GM21390 (cell line): ENCODE results near the gene RBM26.
A peak's percentile ranks its signal among the peaks of the same experiment; 100 is the strongest.
"Not testable (repeated sequence)": the region's sequence is repeated elsewhere in the genome, so short reads cannot be mapped to it uniquely, and the experiment has no call there.

Experiments used
- ATAC-seq: cut with Tn5 transposase; IDR thresholded peaks from one replicate; pipeline ENCODE4 v1.9.1; 2021; ENCODE audit not compliant: unreplicated experiment

The RBM26 gene

GRCh38 chr13:79386125-79386826, 19.8 kb downstream of the RBM26 start:
- ATAC-seq = peak; percentile 3

DNA sequence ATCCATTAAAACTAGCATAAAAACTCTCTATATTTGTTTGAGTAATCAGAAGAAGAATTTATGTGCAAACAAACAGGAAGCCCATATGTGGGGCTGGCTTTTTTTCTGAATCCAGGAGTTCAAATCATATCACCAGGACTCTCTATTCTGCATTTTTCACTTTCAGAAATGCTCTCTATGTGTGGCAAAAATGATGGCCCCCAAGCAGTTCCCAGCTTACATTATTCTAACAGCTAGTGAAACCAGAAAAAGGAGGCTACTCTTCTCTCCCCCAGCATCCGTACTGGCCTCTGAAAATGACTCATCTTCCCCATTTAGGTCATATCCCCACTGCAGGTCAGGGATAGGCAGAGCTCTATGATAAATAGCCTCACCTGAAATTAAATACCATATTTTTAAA, 20.4 kb downstream of the RBM26 start:
- ATAC-seq = peak; percentile 92

DNA sequence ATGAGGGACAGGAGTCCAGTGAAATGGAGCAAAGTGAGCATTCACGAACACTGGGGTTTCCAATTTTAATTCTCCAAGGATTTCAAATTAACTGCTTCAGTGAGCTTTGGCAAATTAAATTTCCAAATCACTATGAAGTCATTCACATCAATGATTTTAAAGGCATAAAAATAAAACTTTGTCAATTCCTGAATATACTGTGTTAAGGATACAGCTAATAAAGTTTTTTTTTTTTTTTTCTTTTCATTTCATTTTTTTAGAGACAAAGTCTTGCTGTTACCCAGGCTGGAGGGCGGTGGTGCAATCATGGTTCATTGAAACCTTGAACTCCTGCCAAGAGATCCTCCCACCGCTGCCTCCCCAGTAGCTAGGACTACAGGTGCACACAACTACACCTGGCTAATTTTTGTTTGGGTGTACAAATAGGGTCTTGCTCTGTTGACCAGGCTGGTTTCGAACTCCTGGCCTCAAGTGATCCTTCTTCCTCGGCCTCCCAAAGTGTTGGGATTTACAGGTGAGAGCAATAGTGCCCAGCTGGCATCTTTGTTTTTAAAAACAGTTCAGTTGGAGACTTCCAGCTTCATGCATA, 21.9 kb downstream of the RBM26 start:
- ATAC-seq = no peak

- ATAC-seq = peak; percentile 50
These were observed 23.3 kb downstream of the RBM26 start for GRCh38 chr13:79382545-79383275.

GRCh38 chr13:79380997-79381396, 25.1 kb downstream of the RBM26 start:
- ATAC-seq = no peak

- ATAC-seq = no peak
These were observed 26.8 kb downstream of the RBM26 start for GRCh38 chr13:79379274-79379673.

DNA sequence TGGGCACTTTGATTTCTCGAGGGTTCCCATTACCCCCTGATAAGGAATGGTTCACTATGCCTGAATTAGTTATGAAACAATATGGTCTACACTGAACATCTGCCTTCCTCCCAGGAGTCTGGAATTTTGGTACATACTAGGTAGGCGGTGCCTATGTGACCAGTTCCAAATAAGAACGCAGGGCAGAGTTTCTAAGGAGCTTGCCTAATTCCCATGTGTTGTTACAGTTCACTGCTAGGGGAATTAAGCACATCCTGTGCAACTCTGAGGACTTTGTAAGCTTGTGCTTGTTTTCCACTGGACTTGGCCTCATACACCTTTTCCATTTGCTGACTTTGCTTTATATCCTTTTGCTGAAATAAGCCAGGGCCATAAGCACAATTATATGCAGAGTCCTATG, 29.2 kb downstream of the RBM26 start:
- ATAC-seq = no peak

GRCh38 chr13:79374578-79374977, 31.5 kb downstream of the RBM26 start:
- ATAC-seq = no peak

DNA sequence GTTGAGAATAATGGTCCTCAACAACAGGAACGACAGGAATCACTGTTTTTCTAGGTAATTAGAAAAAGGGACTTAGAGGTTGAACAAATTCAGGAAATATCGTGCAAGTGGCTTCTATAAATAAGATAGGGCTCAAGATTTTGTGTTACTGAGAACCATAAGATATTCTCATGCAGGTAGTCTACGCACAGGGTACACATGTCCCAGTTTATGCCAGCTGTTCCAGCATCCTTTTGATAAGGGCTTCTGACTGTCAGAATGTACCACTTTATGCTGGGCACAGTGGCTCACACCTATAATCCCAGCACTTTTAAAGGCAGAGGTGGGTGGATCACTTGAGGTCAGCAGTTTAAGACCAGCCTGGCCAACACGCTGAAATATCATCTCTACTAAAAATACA, 32.1 kb downstream of the RBM26 start:
- ATAC-seq = no peak

DNA sequence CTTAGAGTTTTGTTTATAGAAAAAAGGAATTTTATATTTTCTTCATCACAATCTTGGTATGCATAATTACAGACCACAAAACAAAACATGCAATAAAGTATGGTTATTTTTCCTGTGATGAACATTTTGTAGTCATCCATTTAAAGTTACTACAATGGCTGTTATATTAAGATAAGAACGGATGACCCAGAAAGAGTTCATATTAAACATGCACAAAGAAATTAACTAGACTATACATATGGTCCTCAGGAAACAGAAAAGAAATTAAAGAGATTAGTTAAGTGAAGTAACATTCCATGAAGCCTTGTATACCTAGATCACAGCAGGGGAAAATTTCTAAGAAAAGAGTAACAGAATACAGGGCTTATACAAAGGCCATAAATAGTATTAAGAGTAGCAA, 36.8 kb downstream of the RBM26 start:
- no peak for ATAC-seq

DNA sequence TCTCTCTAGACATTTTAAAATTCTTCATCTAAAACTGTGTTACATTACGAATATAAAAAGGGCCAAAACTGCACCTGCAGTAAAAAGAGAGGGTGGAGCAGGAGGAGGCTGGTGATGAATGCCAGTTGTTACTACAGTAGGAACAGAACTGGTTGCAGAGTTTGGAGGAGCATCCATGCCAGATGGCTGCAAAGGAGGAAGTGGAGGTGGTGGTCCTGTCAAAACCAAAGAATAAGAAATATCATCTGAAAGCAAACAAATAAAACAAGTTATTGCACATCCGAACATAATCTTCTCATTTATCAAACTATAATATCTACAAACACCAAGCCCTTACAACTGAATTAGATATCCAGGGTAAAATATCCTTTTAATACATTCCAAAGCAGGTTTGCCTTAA, 40.1 kb downstream of the RBM26 start:
- ATAC-seq = no peak

DNA sequence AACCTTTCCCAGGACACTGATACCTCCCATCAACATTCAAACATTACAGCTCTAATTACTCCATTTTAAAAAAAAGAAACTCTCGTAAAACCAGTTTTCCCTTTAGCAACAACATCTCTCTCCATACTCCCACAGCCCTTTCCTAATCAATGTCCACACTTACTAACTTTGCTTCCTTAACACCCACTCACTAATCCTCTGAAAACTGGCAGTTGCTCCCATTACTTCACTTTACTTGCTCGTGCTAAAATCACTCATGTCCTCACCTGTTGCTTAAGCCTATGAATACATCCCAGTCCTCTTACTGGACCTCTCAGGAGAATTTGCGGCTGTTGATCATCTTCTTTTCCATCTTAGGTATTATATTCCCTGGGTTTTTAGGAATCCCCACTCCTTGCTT, 44.8 kb downstream of the RBM26 start:
- ATAC-seq = no peak

DNA sequence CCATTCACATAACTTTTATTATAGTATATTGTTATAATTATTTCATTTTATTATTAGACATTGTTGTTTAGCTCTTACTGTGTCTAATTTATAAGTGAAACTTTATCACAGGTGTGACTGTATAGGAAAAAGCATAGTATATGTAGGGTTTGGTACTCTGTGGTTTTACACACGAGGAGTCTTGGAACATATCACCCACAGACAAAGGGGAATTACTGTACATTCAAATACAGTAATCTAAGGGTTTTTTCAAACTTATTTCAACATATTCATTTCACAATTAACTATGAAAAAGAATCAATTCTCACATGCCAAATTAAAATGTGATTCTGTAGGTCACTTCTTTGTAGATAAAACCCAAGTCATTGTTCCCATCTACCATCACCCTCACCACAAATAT, 46.0 kb downstream of the RBM26 start:
- ATAC-seq = no peak

DNA sequence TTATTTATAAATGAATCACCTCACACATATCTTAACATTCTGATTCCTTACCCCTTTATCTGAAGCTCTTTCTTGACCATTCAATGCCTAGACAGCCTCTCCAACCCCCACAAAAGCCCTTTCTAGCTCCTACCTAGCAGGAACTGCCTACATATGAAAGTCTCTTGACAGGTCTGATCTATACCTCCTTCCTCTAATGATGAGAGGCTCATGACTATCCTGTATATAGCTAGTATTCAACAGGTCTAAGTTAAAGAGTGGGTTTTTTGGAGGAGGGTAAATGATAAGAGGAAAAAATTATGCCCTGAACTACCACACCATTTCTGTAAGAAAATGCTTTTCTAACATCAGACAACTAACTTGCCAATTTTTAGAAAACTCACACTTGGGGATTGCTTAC, 47.0 kb downstream of the RBM26 start:
- ATAC-seq = no peak

GRCh38 chr13:79354285-79354684, 51.8 kb downstream of the RBM26 start:
- no peak for ATAC-seq

GRCh38 chr13:79353693-79354092, 52.4 kb downstream of the RBM26 start:
- no peak for ATAC-seq

- no peak for ATAC-seq
These were observed 53.9 kb downstream of the RBM26 start for GRCh38 chr13:79352107-79352506.

- not testable (repeated sequence) for ATAC-seq
These were observed 56.4 kb downstream of the RBM26 start for GRCh38 chr13:79349608-79350007.

- no peak for ATAC-seq
These were observed 57.0 kb downstream of the RBM26 start for GRCh38 chr13:79349011-79349410.

- no peak for ATAC-seq
These were observed 59.6 kb downstream of the RBM26 start for GRCh38 chr13:79346300-79346914.

DNA sequence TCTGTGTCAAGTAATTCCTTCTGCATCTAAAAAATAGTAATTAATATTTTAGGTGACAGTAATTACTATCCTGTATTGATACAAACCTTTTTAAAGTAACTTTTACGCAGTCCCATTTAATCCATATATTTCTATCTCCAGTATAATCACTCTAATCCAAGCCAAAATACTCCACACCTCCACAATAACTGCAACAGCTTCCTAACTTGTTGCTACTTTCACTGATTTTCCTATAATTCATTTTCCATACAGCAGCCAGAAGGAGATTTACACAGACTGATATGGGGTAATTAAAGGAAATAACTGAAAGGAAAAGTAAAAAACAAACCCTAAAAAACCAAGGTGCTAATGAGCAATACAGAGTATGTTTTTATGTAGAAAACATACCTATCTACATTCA, 64.9 kb downstream of the RBM26 start:
- ATAC-seq = no peak

GRCh38 chr13:79340490-79340889, 65.6 kb downstream of the RBM26 start:
- no peak for ATAC-seq
